Activated CD8-positive, alpha-beta memory T cell treated with anti-CD3 and anti-CD28 coated beads for 36 hours (primary cell): ENCODE measurements around the gene GABRR1. TPM values are rescaled to one million over a fixed set of nuclear protein-coding genes. Genes with fewer than 3 reads are reported as not detected.

Experiments
- CTCF ChIA-PET: fragments of 350-600 bp; sonication (Branson Sonifier 250); formaldehyde crosslinking; loops from one replicate; lab custom pipeline; 2021; ENCODE audit warnings: antibody characterized with exemption; lab: Charles Lee
- POLR2A ChIA-PET: fragments of 350-600 bp; sonication (Branson Sonifier 250); formaldehyde crosslinking; loops from one replicate; lab custom pipeline; 2021; ENCODE audit warnings: antibody characterized with exemption; lab: Charles Lee
- total RNA-seq, 2 experiments: library from RNA; stranded (reverse); gene quantifications; one replicate each; pipeline ENCODE4 v1.2.3, GENCODE V29; 2021

The GABRR1 gene
- total RNA-seq, 2 experiments from 2014 or later: not detected

GRCh38 chr6:89180112-89180511 lies 37.0 kb downstream of the GABRR1 start:
- ChIA-PET CTCF (no interaction called here), POLR2A (no interaction called here)

GRCh38 chr6:89173634-89174033 lies 43.5 kb downstream of the GABRR1 start:
- POLR2A ChIA-PET: no interaction called here
- CTCF ChIA-PET: no interaction called here

DNA sequence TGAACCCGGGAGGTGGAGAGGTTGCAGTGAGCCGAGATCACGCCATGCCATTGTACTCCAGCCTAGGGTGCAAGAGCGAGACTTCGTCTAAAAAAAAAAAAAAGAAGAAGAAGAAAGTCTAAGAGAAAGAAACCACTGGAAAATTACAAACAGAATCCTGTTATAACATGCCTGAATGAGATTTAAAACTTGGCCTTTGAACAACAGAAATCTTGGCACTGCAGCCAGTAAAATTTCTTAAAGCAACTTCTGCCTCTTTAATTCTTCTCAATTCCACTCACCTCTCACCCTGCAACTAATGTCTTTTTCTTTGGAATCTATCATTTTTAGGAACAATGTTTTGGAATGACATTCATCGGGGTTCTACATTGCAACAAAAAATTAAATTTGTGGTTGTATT lies 45.0 kb downstream of the GABRR1 start:
- ChIA-PET CTCF (no interaction called here), POLR2A (no interaction called here)

- ChIA-PET CTCF (no interaction called here), POLR2A (interaction anchor here (0.5 kb wide), 1 partner anchor 14 kb away, joined by 3 read pairs; no protein-coding TSS in a partner anchor)
Observed at GRCh38 chr6:89162047-89162371, 55.1 kb downstream of the GABRR1 start.

DNA sequence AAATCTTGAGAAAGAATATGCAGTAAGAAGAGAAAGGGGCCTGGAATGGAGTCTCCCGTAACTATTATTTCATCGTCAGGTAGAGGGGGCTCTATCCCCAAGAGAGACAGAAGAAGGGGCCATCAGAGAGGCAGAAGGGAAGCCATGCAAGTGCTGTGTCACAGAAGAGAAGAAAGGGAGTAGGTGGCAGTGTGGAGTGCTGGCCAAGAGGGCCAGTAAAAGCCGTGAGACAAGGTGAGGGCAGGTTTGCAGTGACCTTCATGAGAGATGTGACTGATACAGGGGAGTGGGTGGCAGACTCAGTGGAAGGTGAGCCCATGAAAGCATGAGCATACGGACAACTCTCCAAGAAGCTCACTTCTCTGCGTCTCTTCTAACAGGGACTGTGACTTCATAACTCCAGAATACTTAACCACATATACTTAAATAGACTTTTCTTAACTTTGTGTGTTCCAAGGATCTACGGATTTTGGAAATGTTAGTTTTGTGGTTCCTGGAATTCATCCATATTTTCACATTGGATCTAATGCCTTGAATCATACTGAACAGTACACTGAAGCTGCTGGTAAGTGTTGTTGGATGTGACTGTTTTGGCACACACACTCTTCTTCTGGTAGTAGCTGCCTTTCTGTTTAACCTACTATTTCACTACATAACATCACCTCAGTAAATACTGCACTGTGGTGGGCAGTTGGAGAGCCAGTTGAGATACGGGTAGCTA lies 55.7 kb downstream of the GABRR1 start:
- ChIA-PET CTCF (no interaction called here), POLR2A (interaction anchor here (0.5 kb wide), 1 partner anchor 14 kb away, joined by 3 read pairs; no protein-coding TSS in a partner anchor)

GRCh38 chr6:89160331-89161092 lies 56.6 kb downstream of the GABRR1 start:
- POLR2A ChIA-PET: no interaction called here
- CTCF ChIA-PET: no interaction called here

GRCh38 chr6:89154131-89154530 lies 63.0 kb downstream of the GABRR1 start:
- CTCF ChIA-PET: no interaction called here
- POLR2A ChIA-PET: no interaction called here

DNA sequence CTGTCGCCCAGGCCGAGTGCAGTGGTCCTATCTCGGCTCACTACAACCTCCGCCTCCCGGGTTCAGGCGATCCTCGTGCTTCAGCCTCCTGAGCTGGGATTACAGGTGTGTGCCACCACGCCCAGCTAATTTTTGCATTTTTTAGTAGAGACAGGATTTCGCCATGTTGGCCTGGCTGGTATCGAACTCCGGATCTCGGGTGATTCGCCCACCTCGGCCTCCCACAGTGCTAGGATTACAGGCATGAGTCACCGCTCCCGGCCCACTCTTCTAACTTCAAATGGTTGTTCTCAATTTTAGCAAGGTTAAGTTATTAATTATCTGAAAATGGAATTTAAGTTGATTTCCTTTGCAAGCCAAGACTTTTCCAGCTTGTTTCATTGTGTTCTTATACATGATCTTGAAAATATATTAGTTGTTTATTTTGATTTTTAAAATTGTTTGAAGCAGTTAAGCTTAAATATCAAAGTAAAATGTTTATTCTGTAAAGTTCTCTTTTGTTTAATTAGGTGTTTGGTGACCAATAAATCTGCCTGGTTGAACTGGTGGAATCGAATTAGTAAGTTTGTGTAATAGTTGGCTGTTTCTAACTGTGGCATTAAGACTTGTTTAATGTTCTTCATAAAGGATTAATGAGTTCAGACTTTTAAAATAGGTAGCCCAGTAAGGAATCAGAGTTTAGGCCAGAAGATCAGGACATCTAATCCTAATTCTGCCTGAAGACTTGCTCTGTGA lies 69.0 kb downstream of the GABRR1 start:
- ChIA-PET POLR2A (interaction anchor here (0.6 to 4.5 kb wide), 4 partner anchors 10 to 206 kb away, joined by 3 to 91 read pairs (median 4); partner anchors contain the start of gene PNRC1), CTCF (interaction anchor here (0.5 to 2.3 kb wide), 4 partner anchors 65 to 1881 kb away, joined by 3 to 8 read pairs (median 6); no protein-coding TSS in a partner anchor)

GRCh38 chr6:89146718-89147700 lies 70.1 kb downstream of the GABRR1 start:
- POLR2A ChIA-PET: interaction anchor here (0.6 to 4.5 kb wide), 6 partner anchors 8 to 207 kb away, joined by 3 to 91 read pairs (median 4); partner anchors contain the start of genes PNRC1 and UBE2J1

DNA sequence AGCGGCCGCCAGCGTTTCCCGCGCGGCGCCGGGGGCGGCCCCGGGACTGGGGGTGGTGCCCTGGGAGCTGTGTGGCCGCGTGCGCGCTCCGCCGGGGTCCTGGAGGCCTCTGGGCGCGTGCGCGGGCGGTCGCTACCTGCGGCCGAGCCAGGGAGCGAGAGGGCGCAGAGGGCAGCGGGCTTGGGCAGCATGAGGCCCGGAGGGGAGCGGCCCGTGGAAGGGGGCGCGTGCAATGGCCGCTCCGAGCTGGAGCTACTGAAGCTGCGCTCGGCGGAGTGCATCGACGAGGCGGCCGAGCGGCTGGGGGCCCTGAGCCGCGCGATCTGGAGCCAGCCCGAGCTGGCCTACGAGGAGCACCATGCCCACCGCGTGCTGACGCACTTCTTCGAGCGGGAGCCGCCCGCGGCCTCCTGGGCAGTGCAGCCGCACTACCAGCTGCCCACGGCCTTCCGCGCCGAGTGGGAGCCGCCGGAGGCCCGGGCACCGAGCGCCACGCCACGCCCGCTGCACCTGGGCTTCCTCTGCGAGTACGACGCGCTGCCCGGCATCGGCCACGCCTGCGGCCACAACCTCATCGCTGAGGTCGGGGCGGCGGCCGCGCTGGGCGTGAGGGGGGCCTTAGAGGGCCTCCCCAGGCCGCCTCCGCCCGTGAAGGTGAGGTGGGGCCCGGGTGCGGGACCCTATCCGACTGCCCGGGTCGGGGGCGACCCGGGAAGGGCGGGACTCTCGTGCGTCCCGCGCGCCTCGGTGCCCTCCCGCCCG lies 71.0 kb downstream of the GABRR1 start, which contains the start of gene PM20D2:
TSS of gene PM20D2 (plus strand) at position 100 of the 762 bp plus-strand sequence. CDS start at position 190, 90 bp downstream.
- ChIA-PET POLR2A (interaction anchor here (1.0 to 4.5 kb wide), 6 partner anchors 9 to 206 kb away, joined by 3 to 91 read pairs (median 4); partner anchors contain the start of genes PNRC1, SRSF12 and UBE2J1), CTCF (interaction anchor here (0.8 to 2.3 kb wide), 5 partner anchors 63 to 163 kb away, joined by 3 to 8 read pairs (median 5); partner anchors contain the start of gene PNRC1)

More at GRCh38 chr6:89146718-89147700, 70.1 kb downstream of the GABRR1 start:
- CTCF ChIA-PET: interaction anchor here (1.4 to 2.3 kb wide), 3 partner anchors 64 to 225 kb away, joined by 5 to 8 read pairs (median 6); no protein-coding TSS in a partner anchor

GRCh38 chr6:89145091-89145955 lies 71.8 kb downstream of the GABRR1 start:
- POLR2A ChIA-PET: interaction anchor here (1.0 to 4.5 kb wide), 6 partner anchors 10 to 207 kb away, joined by 3 to 91 read pairs (median 4); partner anchors contain the start of genes PNRC1, SRSF12 and UBE2J1
- CTCF ChIA-PET: interaction anchor here (0.8 to 2.3 kb wide), 6 partner anchors 62 to 207 kb away, joined by 3 to 8 read pairs (median 5); partner anchors contain the start of genes PNRC1 and UBE2J1

- ChIA-PET CTCF (interaction anchor here (0.9 to 1.3 kb wide), 3 partner anchors 23 to 208 kb away, joined by 3 to 5 read pairs (median 5); partner anchors contain the start of gene UBE2J1), POLR2A (interaction anchor here (4.5 kb wide), 1 partner anchor 63 kb away, joined by 91 read pairs; the partner anchor contains the start of gene PNRC1)
Observed at GRCh38 chr6:89144354-89144906, 72.7 kb downstream of the GABRR1 start.

DNA sequence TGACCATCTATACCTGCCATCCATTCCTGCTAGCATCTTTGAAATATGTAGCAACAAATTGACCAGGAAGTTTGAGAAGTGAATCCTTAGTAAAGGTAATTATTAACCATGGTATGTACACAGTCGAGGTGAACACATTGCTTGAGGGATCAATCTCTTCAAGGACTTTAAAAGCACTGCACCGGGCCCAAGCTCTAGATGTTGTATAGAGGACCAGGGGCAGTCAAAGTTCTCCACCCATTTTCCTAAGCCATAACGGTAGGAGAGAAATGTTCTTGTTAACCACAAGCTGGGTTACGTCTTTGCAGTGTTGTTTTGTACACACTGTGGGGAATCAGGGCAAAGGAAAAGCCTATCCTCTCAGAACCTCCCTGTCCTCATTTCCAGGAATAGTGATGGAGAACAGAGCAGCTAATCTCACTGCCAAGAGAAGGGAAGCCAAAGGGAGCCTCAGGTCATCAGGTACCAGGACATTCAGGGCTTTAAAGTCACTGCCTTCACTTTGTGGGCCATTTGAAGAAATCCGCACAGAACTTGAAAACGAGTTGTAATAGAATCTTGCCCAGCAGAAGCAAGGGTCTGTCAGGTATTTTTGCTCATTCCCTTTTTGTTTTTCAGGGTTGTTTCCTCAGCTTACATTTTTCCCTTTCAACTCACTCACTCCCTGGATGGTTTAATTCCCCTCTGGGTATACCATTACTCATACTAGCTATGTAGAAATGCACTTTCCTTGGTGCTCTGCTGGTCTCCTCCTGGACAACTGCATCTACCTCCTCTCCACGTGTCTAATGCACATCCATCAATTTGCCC lies 76.6 kb downstream of the GABRR1 start:
- POLR2A ChIA-PET: no interaction called here
- CTCF ChIA-PET: no interaction called here

- POLR2A ChIA-PET: interaction anchor here (0.5 kb wide), 1 partner anchor 48 kb away, joined by 12 read pairs; no protein-coding TSS in a partner anchor
- CTCF ChIA-PET: interaction anchor here (0.7 kb wide), 1 partner anchor 53 kb away, joined by 3 read pairs; no protein-coding TSS in a partner anchor
Observed at GRCh38 chr6:89139509-89140346, 77.4 kb downstream of the GABRR1 start.
